Activated gamma-delta T cell treated with Interleukin-2 at 50 U/mL for 16 hours (primary cell): Measurements from ENCODE around the gene ZNF175.

ENCODE experiments used
- DNase-seq: peaks from one replicate; pipeline ENCODE4 v3.0.0-alpha.2; 2020

Gene ZNF175

DNA sequence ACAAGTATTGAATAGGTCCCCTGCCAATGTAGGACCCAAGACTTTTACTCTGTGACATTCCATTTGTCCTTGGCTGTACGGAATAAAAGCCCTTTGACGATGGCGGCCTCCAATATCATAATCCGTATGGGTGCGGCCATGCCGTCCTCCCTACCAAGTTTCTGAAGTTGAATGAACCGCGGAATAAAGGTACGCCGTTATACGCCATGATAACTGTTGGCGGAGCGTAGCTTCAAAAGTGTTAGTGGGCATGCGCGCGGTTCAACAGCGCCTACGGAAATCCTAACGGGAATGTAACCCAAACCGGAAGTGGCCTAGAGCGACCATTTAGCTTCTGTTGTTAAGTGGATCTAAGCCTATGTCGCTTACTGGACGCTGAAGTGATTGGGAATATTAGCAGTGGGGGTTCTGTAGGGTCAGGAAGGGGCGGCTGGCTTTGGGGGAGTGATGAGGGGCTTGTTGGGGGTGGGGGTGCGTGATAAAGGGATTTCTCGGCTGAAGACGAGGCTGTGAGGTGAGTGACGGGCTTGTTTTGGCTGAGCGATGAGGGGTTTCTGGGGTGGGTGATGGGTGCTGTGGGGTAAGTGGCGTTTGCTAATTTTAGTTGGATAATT lies at the start of gene ZNF175:
TSS of gene ZNF175 (plus strand) at position 322 of the 614 bp plus-strand sequence. CDS start 2,047 bp downstream, outside the sequence.
- peak; percentile 84 for DNase-seq

GRCh38 chr19:51521357-51521756 lies 49.7 kb upstream of the ZNF175 start:
- DNase-seq = no peak

GRCh38 chr19:51521781-51522180 lies 49.3 kb upstream of the ZNF175 start:
- no peak for DNase-seq

DNA sequence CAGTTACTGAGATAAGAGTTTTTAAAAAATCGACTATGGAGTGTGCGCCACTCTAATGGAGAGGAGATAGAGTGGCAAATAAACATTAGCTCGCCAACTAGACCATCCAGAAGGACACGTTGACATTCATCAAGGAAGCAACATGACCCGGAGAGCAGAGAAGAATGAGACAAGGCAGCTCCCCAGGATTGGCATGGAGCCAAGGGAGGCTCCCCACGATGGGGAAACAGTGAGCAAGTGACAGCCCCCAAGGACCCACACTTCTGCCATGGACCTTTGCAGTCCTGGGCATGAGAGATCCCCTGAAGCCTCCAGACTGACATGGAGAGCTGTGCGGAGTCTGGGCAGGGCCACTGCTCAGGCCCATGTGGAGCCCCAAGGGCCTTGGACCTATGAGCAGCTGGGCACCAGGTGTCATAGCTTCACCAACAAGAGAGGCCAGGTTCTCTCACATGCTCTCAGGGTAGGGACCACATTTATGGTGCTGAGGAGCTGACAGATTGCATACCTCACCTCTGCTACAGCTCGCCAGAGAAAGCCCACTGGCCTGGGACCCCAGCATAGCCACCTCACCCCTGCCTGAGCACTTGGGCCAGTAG lies 46.3 kb upstream of the ZNF175 start:
- DNase-seq = no peak

DNA sequence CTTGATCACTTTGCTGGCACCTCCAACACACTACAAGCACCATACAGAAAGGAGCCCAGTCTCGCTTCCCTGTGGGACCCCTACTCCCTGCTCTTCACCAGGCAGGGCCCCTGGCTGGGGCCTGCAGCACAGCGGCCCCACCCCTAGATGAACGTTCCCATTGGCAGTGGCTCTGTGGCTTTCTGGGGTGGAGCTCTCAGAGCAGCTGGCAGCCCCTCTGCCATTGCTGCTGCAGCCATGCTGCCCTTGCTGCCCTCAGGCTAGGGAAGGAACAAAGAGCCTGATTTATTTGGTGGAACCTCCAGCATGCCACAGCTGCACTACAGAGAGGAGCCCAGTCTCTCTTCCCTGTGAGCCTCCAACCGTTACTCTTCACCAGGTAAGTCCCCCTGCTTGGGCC lies 45.4 kb upstream of the ZNF175 start:
- no peak for DNase-seq

DNA sequence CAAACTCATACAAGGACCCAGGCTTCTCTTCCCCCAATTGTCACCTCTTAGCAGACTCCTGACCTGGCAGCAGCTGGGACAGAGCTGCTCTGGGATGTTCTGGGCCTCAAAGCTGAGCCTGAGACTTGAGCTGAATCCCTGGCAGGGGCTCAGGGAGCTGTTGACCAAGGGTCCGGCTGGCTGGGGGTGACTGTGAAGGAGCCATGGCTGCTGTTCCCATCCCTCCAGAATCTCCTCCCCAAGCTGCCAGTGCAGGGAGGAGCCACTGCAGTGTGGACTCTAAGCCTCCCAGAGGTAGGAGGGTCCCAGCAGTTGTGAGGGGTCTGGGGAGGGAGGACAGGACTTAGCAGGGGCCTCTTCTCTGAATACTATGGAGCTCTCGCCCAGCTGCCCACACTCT lies 41.8 kb upstream of the ZNF175 start:
- DNase-seq = no peak

GRCh38 chr19:51530616-51531015 lies 40.5 kb upstream of the ZNF175 start:
- no peak for DNase-seq

GRCh38 chr19:51531349-51532315 lies 39.5 kb upstream of the ZNF175 start, which contains the start of gene SIGLEC6:
Gene SIGLEC6 (minus strand): TSS chr19:51531670. CDS start chr19:51531648, 22 bp downstream.
- DNase-seq = no peak

DNA sequence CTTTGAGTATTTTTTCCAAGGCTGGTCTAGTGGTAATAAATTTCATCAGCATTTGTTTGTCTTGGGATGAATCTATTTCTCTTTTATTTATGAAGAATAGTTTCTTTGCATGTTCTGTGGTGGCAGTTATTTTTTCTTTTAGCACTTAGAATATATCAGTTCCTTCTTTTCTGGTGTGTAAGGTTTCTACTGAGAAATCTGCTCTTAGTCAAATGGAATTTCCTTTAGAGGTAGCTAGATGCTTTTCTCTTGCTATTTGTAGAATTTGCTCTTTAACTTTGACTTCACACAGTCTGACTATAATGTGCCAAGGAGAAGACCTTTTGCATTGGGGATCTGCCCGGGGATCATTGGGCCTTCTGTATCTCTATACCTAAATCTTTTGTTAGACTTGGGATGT lies 35.5 kb upstream of the ZNF175 start:
- DNase-seq = no peak

DNA sequence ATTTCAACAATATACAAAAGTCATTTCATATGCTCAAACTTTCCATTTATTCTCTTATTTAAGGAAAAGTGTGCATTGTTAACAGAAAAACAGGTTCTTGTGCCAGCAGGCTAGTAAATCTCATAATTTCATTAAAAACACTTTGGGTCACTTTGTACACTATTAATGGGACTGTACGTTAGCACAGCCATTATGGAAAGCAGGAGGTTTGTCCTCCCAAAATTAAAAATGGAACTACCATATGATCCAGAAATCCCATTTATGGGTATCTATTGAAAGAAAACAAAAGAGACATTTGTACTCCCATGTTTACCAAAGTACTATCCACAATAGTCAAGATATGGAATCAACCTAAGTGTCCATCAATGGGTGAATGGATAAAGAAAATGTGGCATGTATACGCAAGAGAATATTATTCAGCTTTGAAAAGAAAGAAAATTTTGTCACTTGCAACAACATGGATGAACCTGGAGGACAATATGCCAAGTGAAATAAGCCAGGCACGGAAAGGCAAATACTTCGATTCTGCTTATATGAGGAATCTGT lies 31.2 kb upstream of the ZNF175 start:
- no peak for DNase-seq

GRCh38 chr19:51541458-51542357 lies 29.4 kb upstream of the ZNF175 start:
- no peak for DNase-seq

- no peak for DNase-seq
Measured at GRCh38 chr19:51542699-51543098, 28.4 kb upstream of the ZNF175 start.

GRCh38 chr19:51544038-51544437 lies 27.0 kb upstream of the ZNF175 start:
- no peak for DNase-seq

DNA sequence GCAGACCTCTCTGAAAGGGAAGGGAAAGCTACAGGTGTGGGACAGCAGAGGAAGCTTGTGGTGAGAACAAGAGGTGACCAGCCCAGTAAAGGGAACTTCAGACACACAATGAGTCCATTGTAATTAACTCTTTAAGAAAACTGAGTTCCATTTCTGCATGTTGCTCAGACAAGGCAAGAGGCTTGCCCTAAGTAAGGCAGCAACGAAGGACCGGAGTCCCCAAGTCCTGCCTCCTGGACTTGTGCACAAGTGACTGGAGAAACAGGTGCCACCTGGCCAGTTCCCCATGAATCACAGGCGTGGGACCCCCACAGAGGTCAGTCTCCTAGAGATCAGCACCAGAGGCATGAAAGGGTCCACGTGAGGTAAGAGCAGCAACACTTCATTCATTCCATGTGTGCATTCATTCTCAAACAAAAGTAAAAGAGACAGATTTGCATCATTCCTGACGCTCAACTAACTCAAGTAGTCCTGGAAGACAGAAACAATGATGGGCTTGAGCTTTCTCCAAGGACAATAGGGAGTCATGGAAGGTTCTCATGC lies 24.9 kb upstream of the ZNF175 start:
- DNase-seq = no peak

DNA sequence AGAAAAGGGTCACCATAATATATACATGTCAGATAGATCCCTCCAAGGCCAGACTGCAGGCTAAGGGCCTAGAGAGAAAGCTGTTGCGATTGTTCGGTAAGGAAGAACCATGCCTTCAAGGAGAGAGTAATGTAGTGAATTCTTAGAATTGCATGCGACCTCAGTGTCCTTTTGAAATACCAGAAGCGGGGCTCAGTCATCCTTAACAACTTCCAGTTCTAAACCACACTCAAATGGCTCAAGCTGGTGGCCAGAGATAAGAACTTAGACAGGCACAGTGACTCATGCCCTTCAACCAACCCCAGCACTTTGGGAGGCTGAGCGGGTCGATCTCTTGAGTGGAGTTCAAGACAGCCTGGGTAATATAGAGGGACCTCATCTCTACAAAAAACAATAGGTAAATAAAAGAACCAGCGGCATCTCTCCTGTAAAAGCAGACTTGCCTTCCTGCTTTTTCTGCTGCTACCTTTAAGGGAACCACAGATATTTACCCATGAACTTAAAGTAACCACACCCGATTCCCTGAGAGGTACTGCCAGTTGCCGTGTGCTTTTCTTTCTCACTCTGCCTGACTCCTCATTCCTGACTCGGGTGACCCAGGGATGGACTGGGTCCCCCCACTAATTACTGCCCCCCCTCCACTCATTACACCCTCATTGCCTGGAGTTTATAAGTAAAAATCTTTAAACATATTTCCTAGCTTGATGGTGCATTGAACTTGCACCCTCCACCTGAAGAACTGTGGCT lies 24.3 kb upstream of the ZNF175 start:
- DNase-seq = no peak

DNA sequence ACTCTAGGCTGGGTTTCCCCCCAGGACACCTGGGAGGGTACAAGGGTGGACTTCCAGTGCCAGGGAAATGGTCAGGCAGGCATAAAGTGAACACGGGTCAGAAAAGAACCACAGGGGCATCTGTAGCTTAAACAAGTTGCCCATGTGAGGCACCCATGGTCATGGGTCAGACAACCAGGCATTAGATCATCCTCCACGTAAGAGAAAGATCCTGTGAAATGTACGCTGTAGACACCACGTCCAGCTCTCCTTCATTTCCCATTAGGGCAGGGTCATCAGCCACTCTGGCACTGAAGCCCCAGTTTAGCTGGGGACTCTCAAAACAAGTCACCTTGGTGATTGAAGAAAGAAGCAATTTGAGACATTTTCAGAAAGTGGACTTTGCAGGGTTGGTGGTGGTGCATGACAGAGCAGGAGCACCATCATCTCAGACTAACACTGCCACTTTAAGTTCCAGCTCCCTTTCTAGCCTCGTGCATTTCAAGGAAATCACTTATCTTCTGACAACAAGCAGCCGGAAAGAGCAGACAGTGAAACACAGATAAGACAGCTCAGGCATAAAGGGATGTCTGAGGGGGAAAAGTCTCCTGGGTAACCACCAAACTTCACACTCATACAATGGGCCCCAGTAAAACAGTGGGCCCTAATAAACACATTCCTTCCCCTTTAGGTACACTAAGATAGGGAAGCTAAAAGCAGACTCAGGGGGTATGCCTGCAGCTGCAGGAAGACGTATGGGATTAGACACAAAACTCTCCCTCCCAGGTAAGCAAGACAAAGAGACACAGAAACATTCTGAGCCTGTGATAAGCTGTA lies 23.5 kb upstream of the ZNF175 start:
- DNase-seq = no peak

GRCh38 chr19:51548213-51548651 lies 22.9 kb upstream of the ZNF175 start:
- no peak for DNase-seq

- no peak for DNase-seq
Measured at GRCh38 chr19:51548891-51549305, 22.2 kb upstream of the ZNF175 start.

DNA sequence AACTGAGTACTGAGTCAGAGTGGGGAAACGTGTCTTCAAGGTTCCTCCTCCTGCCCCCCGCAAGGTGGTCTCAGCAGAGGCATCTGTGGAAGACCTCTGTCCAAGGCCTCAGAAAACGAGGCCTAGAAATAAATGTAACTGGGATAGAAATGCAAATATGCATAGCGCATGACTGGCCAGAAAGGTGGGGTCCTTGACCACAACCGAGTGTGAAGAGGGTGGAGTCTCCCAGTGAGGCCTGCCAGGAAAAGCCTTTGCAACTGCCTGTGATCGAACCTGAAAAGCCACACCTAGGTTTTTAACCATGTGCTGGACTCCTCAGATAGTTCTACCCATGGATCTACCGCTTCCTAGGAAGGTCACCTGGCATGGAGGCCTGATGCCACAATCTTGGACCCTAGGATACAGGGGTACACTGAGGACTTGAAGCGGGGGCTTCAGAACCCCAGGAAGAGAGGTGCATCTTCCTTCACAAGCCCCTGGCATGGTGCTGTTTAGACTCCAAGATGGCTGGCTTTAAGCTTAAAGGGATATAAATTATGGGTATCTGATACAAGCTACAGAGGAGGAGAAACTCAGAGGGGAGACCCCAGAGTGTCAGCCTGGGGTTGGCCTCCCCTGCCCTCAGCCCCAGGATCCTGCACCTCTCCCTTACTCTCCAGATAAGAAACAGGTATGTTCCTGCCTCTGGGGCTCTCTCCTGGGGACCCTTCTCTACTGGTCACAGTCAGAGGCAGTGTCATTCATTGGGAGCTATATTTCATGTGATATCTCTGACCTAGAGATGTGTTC lies 21.4 kb upstream of the ZNF175 start:
- no peak for DNase-seq
